ENCODE data around the gene FER. TPM values are rescaled to one million over a fixed set of nuclear protein-coding genes. Genes with fewer than 3 reads are reported as not detected.

Gene FER
- total RNA-seq, 1 donor from 2014 or later, result 35.3 TPM

GRCh38 chr5:109223531-109223930, 475.8 kb downstream of the FER start:
- ATAC-seq, result no peak
- no peak overlapping the region for H3K4me3 ChIP-seq
- no peaks in the 10 kb centered on the region for H3K4me1 ChIP-seq
- no peak for DNase-seq
- no peaks in the 10 kb centered on the region for H3K36me3 ChIP-seq
- intact Hi-C loops (cut with DNase I), result no loop called here
- H3K27ac ChIP-seq, result no peak overlapping the region
- H3K27me3 ChIP-seq (ENCODE audit: low read depth), result no peaks in the 10 kb centered on the region
- TF ChIP-seq CTCF (IDR thresholded peaks at IDR 0.05), result no peak
- H3K9me3 ChIP-seq, result no peaks in the 10 kb centered on the region

- Histone ChIP-seq H3K4me1 (no peaks in the 10 kb centered on the region), H3K4me3 (no peak overlapping the region), H3K36me3 (no peaks in the 10 kb centered on the region), H3K27me3 (ENCODE audit: low read depth) (no peaks in the 10 kb centered on the region), H3K9me3 (no peaks in the 10 kb centered on the region), H3K27ac (no peak overlapping the region)
- TF ChIP-seq CTCF (IDR thresholded peaks at IDR 0.05), result no peak
- DNase-seq, result no peak
- intact Hi-C loops (cut with DNase I), result no loop called here
- no peak for ATAC-seq
Observed at GRCh38 chr5:109224276-109224882, 476.7 kb downstream of the FER start.

- intact Hi-C loops (cut with DNase I), result no loop called here
- Histone ChIP-seq H3K9me3 (no peaks in the 10 kb centered on the region), H3K27ac (no peak overlapping the region), H3K36me3 (no peaks in the 10 kb centered on the region), H3K4me3 (no peak overlapping the region), H3K27me3 (ENCODE audit: low read depth) (no peaks in the 10 kb centered on the region), H3K4me1 (no peaks in the 10 kb centered on the region)
- no peak for DNase-seq
- no peak for ATAC-seq
- no peak for TF ChIP-seq CTCF (IDR thresholded peaks at IDR 0.05)
Observed at GRCh38 chr5:109225716-109226625, 478.3 kb downstream of the FER start.

GRCh38 chr5:109230369-109230768, 482.7 kb downstream of the FER start:
- ATAC-seq (no peak), DNase-seq (no peak)
- intact Hi-C loops (cut with DNase I), result no loop called here
- no peaks in the 10 kb centered on the region for H3K4me1 ChIP-seq
- no peak for TF ChIP-seq CTCF (IDR thresholded peaks at IDR 0.05)
- no peaks in the 10 kb centered on the region for H3K36me3 ChIP-seq
- H3K4me3 ChIP-seq, result no peak overlapping the region
- no peaks in the 10 kb centered on the region for H3K9me3 ChIP-seq
- no peaks in the 10 kb centered on the region for H3K27me3 ChIP-seq (ENCODE audit: low read depth)
- no peak overlapping the region for H3K27ac ChIP-seq

- no peak for DNase-seq
- intact Hi-C loops (cut with DNase I), result no loop called here
- Histone ChIP-seq H3K9me3 (peaks cover 7% of the 10 kb centered on the region), H3K4me3 (no peak overlapping the region), H3K27ac (no peak overlapping the region), H3K27me3 (ENCODE audit: low read depth) (no peaks in the 10 kb centered on the region), H3K36me3 (no peaks in the 10 kb centered on the region), H3K4me1 (no peaks in the 10 kb centered on the region)
- TF ChIP-seq CTCF (IDR thresholded peaks at IDR 0.05), result no peak
- no peak for ATAC-seq
Observed at GRCh38 chr5:109231331-109231730, 483.6 kb downstream of the FER start.

Measured in lower lobe of right lung (tissue), 2 donors.